ENCODE results near the gene CDC37.
"Not testable (repeated sequence)": the region's sequence is repeated elsewhere in the genome, so short reads cannot be mapped to it uniquely, and the experiment has no call there.

CDC37 gene

DNA sequence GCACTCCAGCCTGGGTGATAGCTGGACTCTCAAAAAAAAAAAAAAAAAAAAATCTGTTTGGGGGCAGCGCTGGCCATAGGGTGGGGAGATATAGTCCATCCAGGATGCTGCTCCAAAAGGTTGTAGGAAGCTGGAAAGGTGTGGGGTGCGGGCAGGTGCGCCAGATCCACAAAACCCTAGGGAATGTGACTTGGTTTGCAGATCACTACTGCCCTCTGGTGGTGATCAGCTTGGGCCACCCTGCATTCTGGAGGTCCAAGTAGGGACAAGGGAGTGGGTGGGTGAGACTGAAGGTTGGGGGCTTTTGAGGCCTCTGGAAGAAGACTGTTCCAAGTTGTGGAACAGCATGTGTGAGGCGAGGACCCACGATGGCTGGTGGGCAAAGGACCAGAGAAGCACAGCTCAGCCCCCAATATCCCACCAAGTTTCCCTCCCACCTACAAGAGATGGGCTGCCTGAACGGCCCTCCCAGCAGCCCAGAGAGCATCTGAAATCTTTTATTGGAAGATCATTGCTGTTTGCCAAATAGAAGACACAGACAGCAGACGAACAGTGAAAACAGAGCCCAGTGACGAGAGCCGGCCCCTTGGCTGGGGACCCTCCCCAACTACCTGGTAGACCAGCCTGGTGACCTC, 12.6 kb downstream of the CDC37 start:
- Histone ChIP-seq H3K27ac (ENCODE audit: poor library complexity, severe bottlenecking) (no peak overlapping the region), H3K4me3 (ENCODE audit: severe bottlenecking) (no peak overlapping the region), H3K9me3 (ENCODE audit: severe bottlenecking) (no peaks in the 10 kb centered on the region), H3K36me3 (ENCODE audit: low read depth) (peaks cover 47% of the 10 kb centered on the region), H3K4me1 (ENCODE audit: insufficient read depth, poor library complexity, severe bottlenecking) (no peaks in the 10 kb centered on the region), H3K27me3 (ENCODE audit: insufficient read depth, poor library complexity, severe bottlenecking) (no peaks in the 10 kb centered on the region)
- TF ChIP-seq, protein P1, sequence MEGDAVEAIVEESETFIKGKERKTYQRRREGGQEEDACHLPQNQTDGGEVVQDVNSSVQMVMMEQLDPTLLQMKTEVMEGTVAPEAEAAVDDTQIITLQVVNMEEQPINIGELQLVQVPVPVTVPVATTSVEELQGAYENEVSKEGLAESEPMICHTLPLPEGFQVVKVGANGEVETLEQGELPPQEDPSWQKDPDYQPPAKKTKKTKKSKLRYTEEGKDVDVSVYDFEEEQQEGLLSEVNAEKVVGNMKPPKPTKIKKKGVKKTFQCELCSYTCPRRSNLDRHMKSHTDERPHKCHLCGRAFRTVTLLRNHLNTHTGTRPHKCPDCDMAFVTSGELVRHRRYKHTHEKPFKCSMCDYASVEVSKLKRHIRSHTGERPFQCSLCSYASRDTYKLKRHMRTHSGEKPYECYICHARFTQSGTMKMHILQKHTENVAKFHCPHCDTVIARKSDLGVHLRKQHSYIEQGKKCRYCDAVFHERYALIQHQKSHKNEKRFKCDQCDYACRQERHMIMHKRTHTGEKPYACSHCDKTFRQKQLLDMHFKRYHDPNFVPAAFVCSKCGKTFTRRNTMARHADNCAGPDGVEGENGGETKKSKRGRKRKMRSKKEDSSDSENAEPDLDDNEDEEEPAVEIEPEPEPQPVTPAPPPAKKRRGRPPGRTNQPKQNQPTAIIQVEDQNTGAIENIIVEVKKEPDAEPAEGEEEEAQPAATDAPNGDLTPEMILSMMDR (IDR thresholded peaks at IDR 0.05; ENCODE audit: poor library complexity, severe bottlenecking), result peak; percentile 83
- peak; percentile 53; the same call in 2 of the 3 replicates for ATAC-seq (ENCODE audit: low read depth)
- no peak for DNase-seq (ENCODE audit: low spot score)

DNA sequence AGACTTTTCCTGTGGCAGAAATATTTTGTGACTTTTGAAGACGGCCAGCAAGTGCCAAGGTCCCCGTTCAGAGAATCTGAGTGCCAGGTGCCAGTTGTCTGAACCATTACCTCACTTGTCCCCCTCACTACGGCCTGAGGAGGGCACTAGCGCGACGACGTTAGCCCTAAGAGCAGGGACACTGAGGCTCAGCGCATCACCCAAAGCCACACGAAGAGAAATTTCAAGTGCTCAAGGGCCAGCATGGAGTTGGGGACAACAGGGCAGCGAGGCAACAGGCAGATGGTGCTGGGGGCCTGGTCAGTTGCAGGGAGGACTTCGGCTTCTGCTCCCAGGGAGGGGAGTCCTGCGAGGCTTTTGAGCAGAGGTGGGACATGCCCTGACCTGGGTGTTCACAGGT, 13.5 kb downstream of the CDC37 start:
- ATAC-seq (ENCODE audit: low read depth) (no peak), DNase-seq (ENCODE audit: low spot score) (no peak)
- Histone ChIP-seq H3K4me3 (ENCODE audit: severe bottlenecking) (no peak overlapping the region), H3K27ac (ENCODE audit: poor library complexity, severe bottlenecking) (no peak overlapping the region), H3K4me1 (ENCODE audit: insufficient read depth, poor library complexity, severe bottlenecking) (no peaks in the 10 kb centered on the region), H3K36me3 (ENCODE audit: low read depth) (peaks cover 41% of the 10 kb centered on the region), H3K9me3 (ENCODE audit: severe bottlenecking) (no peaks in the 10 kb centered on the region), H3K27me3 (ENCODE audit: insufficient read depth, poor library complexity, severe bottlenecking) (no peaks in the 10 kb centered on the region)
- TF ChIP-seq, protein P1 (IDR thresholded peaks at IDR 0.05; ENCODE audit: poor library complexity, severe bottlenecking), result no peak

DNA sequence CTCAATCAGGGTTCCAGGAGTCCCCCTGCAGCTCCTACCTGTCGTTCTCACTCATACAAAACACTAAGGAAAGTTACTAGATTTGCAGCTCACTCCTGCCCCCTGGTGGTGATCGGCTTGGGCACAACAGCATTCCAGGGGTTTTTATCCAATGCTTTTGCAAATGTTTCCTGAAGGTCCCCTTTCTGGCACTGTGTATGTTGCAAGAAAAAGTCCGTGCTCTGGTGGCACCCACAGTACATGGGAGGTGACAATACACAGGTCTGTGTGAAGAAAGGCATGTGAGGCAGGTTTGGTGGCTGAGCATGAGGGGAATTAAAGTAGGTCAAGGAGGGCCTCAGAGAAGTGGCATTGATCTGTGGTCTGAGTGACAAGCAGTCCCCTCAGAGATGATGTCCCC, 14.4 kb downstream of the CDC37 start:
- no peaks in the 10 kb centered on the region for H3K27me3 ChIP-seq (ENCODE audit: insufficient read depth, poor library complexity, severe bottlenecking)
- H3K9me3 ChIP-seq (ENCODE audit: severe bottlenecking), result no peaks in the 10 kb centered on the region
- DNase-seq (ENCODE audit: low spot score), result no peak
- ATAC-seq (ENCODE audit: low read depth), result peak; percentile 69
- H3K36me3 ChIP-seq (ENCODE audit: low read depth), result peaks cover 31% of the 10 kb centered on the region
- H3K27ac ChIP-seq (ENCODE audit: poor library complexity, severe bottlenecking), result no peak overlapping the region
- H3K4me3 ChIP-seq (ENCODE audit: severe bottlenecking), result no peak overlapping the region
- H3K4me1 ChIP-seq (ENCODE audit: insufficient read depth, poor library complexity, severe bottlenecking), result no peaks in the 10 kb centered on the region
- TF ChIP-seq, protein P1 (IDR thresholded peaks at IDR 0.05; ENCODE audit: poor library complexity, severe bottlenecking), result peak; percentile 91

DNA sequence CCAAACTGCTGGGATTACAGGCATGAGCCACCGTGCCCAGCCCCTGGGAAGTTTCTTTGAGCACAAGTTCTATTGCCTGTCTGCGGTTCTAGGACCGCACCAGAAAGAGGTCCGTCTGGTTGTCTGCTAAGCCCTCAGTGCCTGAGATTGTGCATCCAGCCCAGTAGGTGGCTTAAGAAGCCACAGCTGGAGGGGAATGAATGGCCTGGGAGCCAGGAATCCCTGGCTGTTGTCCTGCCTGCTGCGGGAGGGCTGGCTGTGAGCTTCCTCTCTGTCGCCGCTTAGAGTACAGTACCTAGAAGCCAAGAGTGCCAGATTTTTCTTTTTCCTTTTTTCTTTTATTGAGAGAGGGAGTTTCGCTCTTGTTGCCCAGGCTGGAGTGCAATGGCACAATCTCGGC, 18.8 kb downstream of the CDC37 start:
- no peak overlapping the region for H3K4me3 ChIP-seq (ENCODE audit: severe bottlenecking)
- no peak for ATAC-seq (ENCODE audit: low read depth)
- no peak overlapping the region for H3K27ac ChIP-seq (ENCODE audit: poor library complexity, severe bottlenecking)
- TF ChIP-seq, protein P1 (IDR thresholded peaks at IDR 0.05; ENCODE audit: poor library complexity, severe bottlenecking), result no peak
- H3K9me3 ChIP-seq (ENCODE audit: severe bottlenecking), result no peaks in the 10 kb centered on the region
- H3K36me3 ChIP-seq (ENCODE audit: low read depth), result peaks cover under 1% of the 10 kb centered on the region; the same call in 1 of the 2 replicates
- no peak for DNase-seq (ENCODE audit: low spot score)
- peaks cover under 1% of the 10 kb centered on the region for H3K4me1 ChIP-seq (ENCODE audit: insufficient read depth, poor library complexity, severe bottlenecking)
- no peaks in the 10 kb centered on the region for H3K27me3 ChIP-seq (ENCODE audit: insufficient read depth, poor library complexity, severe bottlenecking)

DNA sequence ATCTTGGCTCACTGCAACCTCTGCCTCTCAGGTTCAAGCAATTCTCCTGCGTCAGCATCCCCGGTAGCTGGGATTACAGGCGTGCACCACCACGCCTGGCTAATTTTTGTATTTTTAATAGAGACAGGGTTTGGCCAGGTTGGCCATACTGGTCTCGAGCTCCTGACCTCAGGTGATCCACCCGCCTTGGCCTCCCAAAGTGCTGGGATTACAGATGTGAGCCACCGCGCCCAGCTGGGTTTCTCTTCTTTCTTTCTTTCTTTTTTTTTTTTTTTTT, 20.2 kb downstream of the CDC37 start:
- H3K4me1 ChIP-seq (ENCODE audit: insufficient read depth, poor library complexity, severe bottlenecking); DNase-seq (ENCODE audit: low spot score); ATAC-seq (ENCODE audit: low read depth); H3K27me3 ChIP-seq (ENCODE audit: insufficient read depth, poor library complexity, severe bottlenecking); H3K4me3 ChIP-seq (ENCODE audit: severe bottlenecking); H3K9me3 ChIP-seq (ENCODE audit: severe bottlenecking); H3K27ac ChIP-seq (ENCODE audit: poor library complexity, severe bottlenecking): not testable (repeated sequence)
- peaks cover 14% of the 10 kb centered on the region for H3K36me3 ChIP-seq (ENCODE audit: low read depth)

All from RWPE2 (cell line).